IPS DF 6.9 (cell line): ENCODE measurements around the gene DAD1.
"Not testable (repeated sequence)": the region's sequence is repeated elsewhere in the genome, so short reads cannot be mapped to it uniquely, and the experiment has no call there.

ENCODE experiments used
- DNase-seq: peaks from one replicate; pipeline ENCODE4 v3.0.0-alpha.2; 2013; ENCODE audit warnings: low read depth, low spot score
- H3K27ac ChIP-seq: one replicate; pipeline ENCODE4 v1.5.1; 2013; ENCODE audit warnings: low read length, control low read depth
- H3K27me3 ChIP-seq: 2 replicates; pipeline ENCODE4 v1.6.1; 2013; ENCODE audit warnings: mild to moderate bottlenecking, low read length; ENCODE audit not compliant: control insufficient read depth, insufficient read depth
- H3K36me3 ChIP-seq: 2 replicates; pipeline ENCODE4 v1.6.1; 2013; ENCODE audit warnings: low read length; ENCODE audit not compliant: control insufficient read depth, insufficient read depth
- H3K4me1 ChIP-seq: 2 replicates; pipeline ENCODE4 v1.6.1; 2013; ENCODE audit warnings: low read length; ENCODE audit not compliant: control insufficient read depth, insufficient read depth
- H3K4me3 ChIP-seq: 2 replicates; pipeline ENCODE4 v1.5.1; 2013; ENCODE audit warnings: mild to moderate bottlenecking, low read length
- H3K9me3 ChIP-seq: 2 replicates; pipeline ENCODE4 v1.6.1; 2013; ENCODE audit warnings: low read length, inconsistent platforms; ENCODE audit not compliant: control insufficient read depth, insufficient read depth
- WGBS: extraction: QIAGEN DNeasy Blood & Tissue Kit; methylation state at CpG from one replicate; pipeline ENCODE4 v1.1.7; 2013; ENCODE audit warnings: mixed read lengths, missing lambda C conversion rate; ENCODE audit not compliant: insufficient read length, insufficient coverage; 5-methylcytosine and 5-hydroxymethylcytosine counted together

DAD1 gene

GRCh38 chr14:22587677-22588422 lies 1.2 kb downstream of the DAD1 start:
- WGBS: no CpG with 5 or more reads among the region's 10 CpGs
- H3K4me1 ChIP-seq, H3K9me3 ChIP-seq, H3K27me3 ChIP-seq, DNase-seq, H3K36me3 ChIP-seq, H3K27ac ChIP-seq: not testable (repeated sequence)
- peak overlapping the region; percentile 91; the same call in 1 of the 2 replicates for H3K4me3 ChIP-seq

- no peaks in the 10 kb centered on the region for H3K4me1 ChIP-seq
- no peaks in the 10 kb centered on the region for H3K36me3 ChIP-seq
- no peak overlapping the region for H3K27ac ChIP-seq
- H3K27me3 ChIP-seq: no peaks in the 10 kb centered on the region
- H3K4me3 ChIP-seq: no peak overlapping the region
- no peaks in the 10 kb centered on the region for H3K9me3 ChIP-seq
- no peak for DNase-seq
- WGBS: no CpG with 5 or more reads among the region's 5 CpGs
These were observed 1.8 kb downstream of the DAD1 start for GRCh38 chr14:22587247-22587646.

GRCh38 chr14:22583994-22584393 lies 5.0 kb downstream of the DAD1 start:
- Histone ChIP-seq H3K27ac (no peak overlapping the region), H3K4me3 (no peak overlapping the region), H3K4me1 (no peaks in the 10 kb centered on the region), H3K27me3 (no peaks in the 10 kb centered on the region), H3K9me3 (no peaks in the 10 kb centered on the region), H3K36me3 (no peaks in the 10 kb centered on the region)
- no peak for DNase-seq
- WGBS: no CpG with 5 or more reads among the region's 1 CpG

GRCh38 chr14:22580625-22581024 lies 8.4 kb downstream of the DAD1 start:
- Histone ChIP-seq H3K27me3 (no peaks in the 10 kb centered on the region), H3K4me1 (no peaks in the 10 kb centered on the region), H3K9me3 (no peaks in the 10 kb centered on the region), H3K36me3 (no peaks in the 10 kb centered on the region), H3K27ac (no peak overlapping the region), H3K4me3 (no peak overlapping the region)
- DNase-seq: no peak
- WGBS: no CpG with 5 or more reads among the region's 2 CpGs

GRCh38 chr14:22579881-22580280 lies 9.1 kb downstream of the DAD1 start:
- H3K27ac ChIP-seq: no peak overlapping the region
- no peak overlapping the region for H3K4me3 ChIP-seq
- H3K9me3 ChIP-seq: no peaks in the 10 kb centered on the region
- H3K36me3 ChIP-seq: no peaks in the 10 kb centered on the region
- no peaks in the 10 kb centered on the region for H3K27me3 ChIP-seq
- no peaks in the 10 kb centered on the region for H3K4me1 ChIP-seq
- no CpG with 5 or more reads among the region's 3 CpGs for WGBS
- no peak for DNase-seq

- no peaks in the 10 kb centered on the region for H3K9me3 ChIP-seq
- no peak for DNase-seq
- no CpG with 5 or more reads among the region's 2 CpGs for WGBS
- H3K27ac ChIP-seq: no peak overlapping the region
- H3K4me1 ChIP-seq: no peaks in the 10 kb centered on the region
- H3K36me3 ChIP-seq: no peaks in the 10 kb centered on the region
- no peak overlapping the region for H3K4me3 ChIP-seq
- no peaks in the 10 kb centered on the region for H3K27me3 ChIP-seq
These were observed 9.8 kb downstream of the DAD1 start for GRCh38 chr14:22579236-22579635.

GRCh38 chr14:22577334-22577908 lies 11.6 kb downstream of the DAD1 start:
- Histone ChIP-seq H3K27me3 (no peaks in the 10 kb centered on the region), H3K4me3 (no peak overlapping the region), H3K4me1 (no peaks in the 10 kb centered on the region), H3K27ac (no peak overlapping the region), H3K36me3 (peaks cover 5% of the 10 kb centered on the region; the same call in 1 of the 2 replicates), H3K9me3 (no peaks in the 10 kb centered on the region)
- DNase-seq: no peak
- no CpG with 5 or more reads among the region's 6 CpGs for WGBS

- Histone ChIP-seq H3K4me1 (no peaks in the 10 kb centered on the region), H3K9me3 (no peaks in the 10 kb centered on the region), H3K27me3 (no peaks in the 10 kb centered on the region), H3K27ac (no peak overlapping the region), H3K36me3 (peaks cover 5% of the 10 kb centered on the region; the same call in 1 of the 2 replicates), H3K4me3 (no peak overlapping the region)
- DNase-seq: no peak
- WGBS: no CpG with 5 or more reads among the region's 3 CpGs
These were observed 15.2 kb downstream of the DAD1 start for GRCh38 chr14:22573804-22574203.

- no CpG with 5 or more reads among the region's 1 CpG for WGBS
- H3K27me3 ChIP-seq: no peaks in the 10 kb centered on the region
- peaks cover 5% of the 10 kb centered on the region; the same call in 1 of the 2 replicates for H3K36me3 ChIP-seq
- H3K4me1 ChIP-seq: no peaks in the 10 kb centered on the region
- no peak for DNase-seq
- H3K4me3 ChIP-seq: no peak overlapping the region
- no peak overlapping the region for H3K27ac ChIP-seq
- H3K9me3 ChIP-seq: no peaks in the 10 kb centered on the region
These were observed 16.4 kb downstream of the DAD1 start for GRCh38 chr14:22572562-22573058.

- peak; percentile 89 for DNase-seq
- no peaks in the 10 kb centered on the region for H3K4me1 ChIP-seq
- H3K27me3 ChIP-seq: no peaks in the 10 kb centered on the region
- H3K27ac ChIP-seq: no peak overlapping the region
- no CpG with 5 or more reads among the region's 8 CpGs for WGBS
- peaks cover 5% of the 10 kb centered on the region; the same call in 1 of the 2 replicates for H3K36me3 ChIP-seq
- H3K4me3 ChIP-seq: no peak overlapping the region
- no peaks in the 10 kb centered on the region for H3K9me3 ChIP-seq
These were observed 18.7 kb downstream of the DAD1 start for GRCh38 chr14:22570132-22570949.
